Measurements from ENCODE around the gene GALNTL6.

The GALNTL6 gene

DNA sequence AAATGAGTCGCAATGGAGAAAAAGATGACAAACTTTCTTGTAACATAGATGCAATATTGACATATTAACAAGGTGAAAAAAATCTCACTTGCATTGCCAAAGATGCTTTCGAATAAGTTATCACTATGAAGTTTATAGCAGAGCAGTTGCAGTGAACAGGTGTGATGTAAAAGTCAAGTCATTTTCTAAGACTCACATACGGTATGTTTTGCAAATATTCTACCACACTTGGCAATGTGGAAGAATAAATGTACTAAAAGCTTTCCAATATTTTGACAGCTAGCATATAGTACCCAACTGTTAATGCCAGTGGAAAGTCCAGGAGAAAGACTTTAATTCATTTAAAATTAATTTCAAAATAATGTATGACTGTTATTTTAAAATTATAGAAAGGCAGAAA lies 76.5 kb downstream of the GALNTL6 start:
- DNase-seq, result no peak

DNA sequence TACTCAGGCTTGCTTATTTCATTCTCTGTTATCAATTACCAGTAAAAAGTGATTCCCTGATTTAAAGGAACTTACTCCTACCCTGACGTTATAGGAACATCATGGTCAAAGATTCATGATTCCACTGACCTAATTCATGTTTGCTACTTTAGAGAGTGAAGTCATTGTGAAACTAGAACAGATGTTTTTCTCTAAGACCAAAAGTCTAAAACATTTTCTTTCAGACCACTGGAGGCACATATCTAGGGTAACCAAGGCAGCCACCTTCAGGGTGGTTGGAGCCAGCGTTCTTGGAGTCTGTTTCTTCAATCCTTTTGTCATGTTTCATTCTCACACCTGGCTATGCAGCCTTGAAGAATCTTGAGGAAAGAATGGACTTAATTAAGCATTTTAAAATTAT lies 77.8 kb downstream of the GALNTL6 start:
- no peak for DNase-seq

DNA sequence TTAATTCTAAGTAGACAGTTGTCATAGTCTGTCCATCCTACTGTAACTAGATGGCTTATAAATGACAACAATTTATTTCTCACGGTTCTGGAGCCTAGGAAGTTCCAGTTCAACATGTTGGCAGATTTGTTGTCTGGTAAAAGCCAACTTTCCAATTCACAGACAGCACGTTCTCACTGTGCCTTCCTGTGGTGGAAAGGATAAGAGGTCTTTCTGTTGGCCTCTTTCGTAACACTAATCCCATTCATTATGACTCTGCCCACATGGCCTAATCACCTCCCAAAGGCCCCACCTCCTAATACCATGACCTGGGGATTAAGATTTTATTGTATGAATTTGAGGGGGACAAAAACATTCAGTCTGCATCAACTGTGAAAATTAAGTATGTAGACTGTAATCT lies 83.2 kb downstream of the GALNTL6 start:
- DNase-seq, result no peak

DNA sequence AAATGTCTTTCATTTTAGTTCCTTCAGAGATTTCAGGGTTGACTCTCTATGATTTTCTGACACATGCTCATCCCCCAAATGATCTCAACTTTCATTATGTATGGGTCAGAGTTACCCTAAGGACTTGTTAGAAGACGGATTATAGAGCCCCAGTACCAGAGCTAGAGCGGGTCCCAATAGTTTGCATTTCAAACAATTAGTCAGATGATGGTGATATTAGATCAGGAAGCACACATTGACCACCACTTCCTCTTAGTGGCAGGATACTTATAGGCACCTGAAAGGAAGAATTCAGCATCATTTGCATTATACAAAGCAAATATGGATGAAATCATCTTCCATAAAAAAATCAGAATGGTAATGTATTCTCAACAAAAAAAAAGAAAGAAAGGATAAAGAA lies 106.1 kb downstream of the GALNTL6 start:
- no peak for DNase-seq

DNA sequence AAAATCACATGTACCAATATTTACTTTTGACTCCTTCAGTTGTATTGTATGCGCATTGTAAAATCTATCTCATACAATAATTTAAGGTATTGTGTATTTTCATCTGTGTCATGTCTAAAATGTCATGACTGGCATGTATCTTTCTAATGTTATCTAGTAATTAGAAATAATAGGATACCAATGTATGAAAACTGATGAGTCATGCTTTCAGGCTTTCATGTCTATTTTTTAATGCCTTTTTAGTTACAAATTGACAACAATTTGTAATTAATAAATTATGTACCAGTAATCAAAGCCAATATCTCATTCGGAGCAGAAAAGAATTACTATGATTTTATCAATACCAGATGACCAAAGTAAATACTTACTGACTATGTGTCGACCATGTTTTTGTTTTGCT lies 107.7 kb downstream of the GALNTL6 start:
- no peak for DNase-seq

DNA sequence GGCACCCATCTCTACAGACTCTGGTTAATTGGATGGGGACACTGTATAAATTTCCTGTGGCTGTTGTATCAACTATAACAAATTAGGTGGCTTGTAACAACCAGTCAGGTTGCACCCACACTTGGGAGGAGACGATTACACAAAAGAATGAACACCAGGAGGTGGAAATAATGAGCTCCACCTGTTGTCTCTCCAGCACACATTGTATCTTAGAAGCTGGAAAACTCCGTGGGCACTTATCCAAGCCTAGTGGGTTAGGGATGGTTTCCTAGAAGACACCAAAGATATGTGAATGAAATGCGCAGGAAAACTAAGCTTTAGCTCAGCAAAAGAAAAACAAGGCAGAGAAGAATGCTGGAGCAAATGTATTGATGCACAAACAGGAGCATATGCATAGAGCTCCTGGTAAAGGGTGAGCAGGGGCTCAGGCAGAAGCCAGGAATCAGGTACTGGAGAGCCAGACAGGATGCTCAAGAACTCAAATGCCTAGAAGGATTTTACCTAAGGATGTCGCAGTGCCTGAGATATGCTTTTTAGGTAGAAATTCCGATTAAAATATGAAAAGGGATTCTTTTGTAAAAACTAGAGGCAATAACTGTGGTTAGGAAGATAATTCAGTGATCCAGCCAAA lies 111.7 kb downstream of the GALNTL6 start:
- DNase-seq, result no peak

DNA sequence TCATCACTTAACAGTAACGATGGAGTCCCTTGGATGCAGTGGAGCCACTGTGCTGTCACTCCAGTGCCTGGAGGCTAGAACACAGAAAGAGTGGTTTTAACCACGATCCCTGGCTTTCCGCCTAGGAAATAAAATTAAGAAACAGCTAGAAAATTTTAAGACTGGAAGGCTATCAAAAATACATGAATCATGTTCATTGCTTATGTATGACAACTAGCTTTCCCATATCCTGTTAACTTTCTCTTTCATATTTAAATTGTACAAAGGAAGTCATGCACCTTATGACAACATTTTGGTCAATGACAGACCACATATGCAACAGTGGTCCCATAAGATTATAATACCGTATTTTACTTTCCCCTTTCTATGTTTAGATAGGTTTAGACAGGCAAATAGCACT lies 115.1 kb downstream of the GALNTL6 start:
- DNase-seq, result no peak

DNA sequence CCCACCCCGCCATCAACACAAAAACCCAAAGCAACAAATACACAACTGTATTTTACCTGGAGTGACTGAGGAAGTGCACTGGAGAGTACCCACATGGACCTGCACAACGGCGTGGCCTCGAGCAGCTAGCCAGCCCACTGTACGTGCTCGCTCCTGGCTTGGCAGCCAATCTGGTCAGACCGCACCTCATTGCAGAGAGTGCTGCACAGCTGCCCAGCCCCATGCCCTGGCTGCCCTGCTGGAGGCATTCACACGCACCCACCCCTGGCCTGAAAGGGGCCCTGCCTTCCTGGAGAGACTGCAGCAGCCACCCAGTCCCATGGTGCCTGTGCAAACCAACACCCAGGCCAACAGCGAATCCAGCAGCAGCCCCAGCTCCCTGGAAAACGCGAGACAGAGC lies 116.3 kb downstream of the GALNTL6 start:
- DNase-seq, result no peak

DNA sequence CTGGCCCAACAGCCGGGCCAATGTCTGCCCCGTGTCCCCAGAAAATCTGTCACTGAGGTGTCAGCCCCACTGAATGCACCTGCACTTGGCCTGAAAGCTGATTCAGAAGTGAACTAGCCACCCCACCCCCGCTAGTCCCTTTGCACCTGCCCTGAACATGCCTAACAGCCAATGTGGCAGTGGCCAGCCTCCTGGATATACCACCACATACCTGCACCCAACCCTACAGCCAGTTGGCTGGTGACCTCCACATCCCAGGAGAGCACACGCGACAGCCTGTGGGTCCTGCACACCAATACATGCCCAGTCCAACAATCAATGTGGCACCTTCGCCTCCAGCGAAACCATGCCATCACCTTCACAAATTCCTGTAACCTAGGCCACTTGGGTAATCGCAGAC lies 116.7 kb downstream of the GALNTL6 start:
- DNase-seq, result no peak

DNA sequence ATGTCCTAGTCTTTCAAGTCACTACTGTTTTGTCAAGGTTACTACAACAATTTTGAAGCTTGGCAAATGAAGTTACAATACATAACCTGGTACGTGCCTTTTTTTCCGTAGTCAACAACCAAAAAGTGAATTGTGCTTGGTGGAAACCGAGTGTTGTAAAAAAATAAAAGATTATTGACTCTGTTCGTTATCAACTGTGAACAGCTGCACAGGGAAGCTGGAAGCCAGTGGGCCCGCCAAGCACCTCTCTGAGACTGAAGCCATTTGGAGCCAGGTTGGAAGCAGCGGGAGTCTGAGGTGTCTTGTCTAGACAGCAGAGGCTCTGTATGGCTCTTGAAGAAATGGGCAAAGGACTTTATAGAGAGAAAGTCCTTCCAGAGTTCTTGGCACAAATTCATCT lies 119.0 kb downstream of the GALNTL6 start:
- no peak for DNase-seq

DNA sequence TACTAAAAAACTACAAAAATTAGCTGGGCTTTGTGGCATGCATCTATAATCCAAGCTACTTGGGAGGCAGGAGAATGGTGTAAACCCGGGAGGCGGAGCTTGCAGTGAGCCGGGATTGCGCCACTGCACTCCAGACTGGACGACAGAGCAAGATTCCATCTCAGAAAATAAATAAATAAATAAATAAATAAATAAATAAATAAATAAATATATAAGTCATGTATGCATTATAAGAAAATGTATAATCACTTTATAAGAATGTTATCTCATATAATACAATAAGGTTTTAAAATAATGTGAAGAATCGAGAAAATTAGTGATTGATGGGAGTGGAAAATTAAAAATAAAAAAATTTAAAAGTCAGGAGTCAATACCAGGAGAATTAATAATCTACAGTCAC lies 127.5 kb downstream of the GALNTL6 start:
- no peak for DNase-seq

DNA sequence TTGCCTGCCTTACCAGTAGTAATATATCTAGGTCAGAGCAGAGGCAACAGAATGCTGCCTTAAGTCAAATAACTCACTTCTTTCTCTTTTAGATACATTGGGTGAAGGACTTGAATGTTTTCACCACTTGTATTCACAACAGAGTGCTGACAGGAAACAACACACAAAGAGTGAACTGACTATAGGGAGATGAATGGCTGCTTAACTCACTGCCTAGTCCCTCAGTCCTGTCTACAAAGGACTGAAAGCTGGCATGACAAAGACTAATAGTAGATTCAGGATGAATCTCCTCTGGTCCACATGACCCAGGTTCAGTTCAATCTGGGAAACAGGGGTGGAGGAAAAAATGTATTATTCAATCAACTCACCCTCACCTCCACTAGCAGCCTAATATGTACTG lies 134.2 kb downstream of the GALNTL6 start:
- DNase-seq, result no peak

DNA sequence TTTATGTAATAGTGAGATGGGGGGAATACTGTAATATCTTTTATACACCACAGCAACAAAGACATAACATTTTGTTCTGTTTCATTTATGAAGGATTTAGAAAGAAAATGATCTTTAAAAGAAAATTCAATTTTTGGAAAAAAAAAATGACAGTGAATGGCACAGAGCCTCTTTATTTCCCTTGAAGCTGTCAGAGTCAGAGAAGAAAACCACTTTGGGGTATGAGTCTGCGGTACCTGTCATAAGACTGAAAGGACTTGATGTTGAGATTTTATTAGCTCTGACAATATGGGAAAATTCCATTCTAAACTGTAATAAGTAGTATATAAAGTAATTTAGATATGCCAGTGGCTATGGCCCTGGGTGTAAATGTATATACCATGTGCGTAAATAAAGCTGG lies 134.8 kb downstream of the GALNTL6 start:
- no peak for DNase-seq

DNA sequence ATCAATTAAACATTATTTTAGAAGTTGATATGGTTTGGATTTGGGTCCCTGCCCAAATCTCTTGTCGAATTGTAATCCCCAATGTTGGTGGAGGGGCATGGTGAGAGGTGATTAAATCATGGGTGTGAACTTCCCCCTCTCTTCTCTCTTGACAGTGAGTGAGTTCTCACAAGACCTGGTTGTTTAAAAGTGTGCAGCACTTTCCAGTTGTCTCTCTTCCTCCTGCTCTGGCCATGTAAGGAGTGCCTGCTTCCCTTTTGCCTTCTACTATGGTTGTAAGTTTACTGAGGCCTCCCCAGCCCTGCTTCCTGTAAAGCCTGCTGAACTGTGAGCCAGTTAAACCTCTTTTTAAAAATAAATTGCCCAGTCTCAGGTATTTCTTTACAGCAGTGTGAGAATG lies 141.4 kb downstream of the GALNTL6 start:
- no peak for DNase-seq

DNA sequence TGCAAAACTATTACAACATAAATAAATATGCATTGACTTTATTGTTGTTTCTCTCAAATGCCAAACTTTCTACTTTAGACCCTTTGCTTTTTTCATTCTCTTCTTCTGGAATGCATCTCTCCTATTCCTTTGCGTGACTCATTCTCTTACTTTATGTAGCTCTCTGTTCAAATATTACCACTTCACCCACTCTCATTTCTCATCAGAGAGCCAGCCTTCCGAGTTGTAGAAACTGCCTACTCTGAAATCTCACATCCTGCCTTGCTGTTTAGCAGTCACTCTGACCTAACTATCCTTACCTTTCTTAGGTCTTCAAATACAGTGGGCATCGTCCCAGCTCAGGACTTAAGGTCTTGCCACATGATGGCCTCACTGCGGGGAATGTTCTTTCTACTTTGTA lies 143.5 kb downstream of the GALNTL6 start:
- DNase-seq, result no peak

DNA sequence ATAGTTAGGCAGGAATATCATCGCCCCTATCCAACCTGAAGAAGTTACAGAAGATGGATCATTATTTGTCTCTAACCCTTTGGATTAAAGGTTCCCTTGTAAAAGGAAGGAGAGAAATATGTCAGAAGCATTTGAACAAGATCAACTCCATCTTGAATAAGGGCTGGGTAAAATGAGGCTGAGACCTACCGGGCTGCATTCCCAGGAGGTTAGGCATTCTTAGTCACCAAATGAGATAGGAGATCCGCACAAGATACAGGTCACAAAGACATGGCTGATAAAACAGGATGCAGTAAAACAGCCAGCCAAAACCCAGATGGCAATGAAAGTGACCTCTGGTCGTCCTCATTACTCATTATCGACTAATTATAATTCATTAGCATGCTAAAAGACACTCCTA lies 148.9 kb downstream of the GALNTL6 start:
- DNase-seq, result no peak

DNA sequence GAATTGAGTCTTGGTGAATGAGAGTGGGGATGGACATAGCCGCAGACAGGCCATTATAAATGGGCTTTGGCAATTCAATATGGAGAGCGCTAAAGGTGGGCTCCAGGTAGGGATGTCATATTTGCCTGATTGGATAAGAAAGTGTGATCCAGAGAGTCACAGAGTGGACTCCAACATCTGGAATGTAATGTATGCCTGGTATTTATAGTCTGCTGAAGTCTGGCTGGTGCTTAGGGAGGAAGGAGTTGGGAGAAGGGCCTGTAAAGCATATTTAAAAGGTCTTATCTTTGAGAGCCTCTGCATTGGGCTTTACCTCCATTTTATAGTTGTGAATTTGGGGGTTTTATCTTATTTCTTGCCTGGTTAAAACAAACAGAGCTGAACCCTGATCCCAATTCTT lies 153.2 kb downstream of the GALNTL6 start:
- no peak for DNase-seq

DNA sequence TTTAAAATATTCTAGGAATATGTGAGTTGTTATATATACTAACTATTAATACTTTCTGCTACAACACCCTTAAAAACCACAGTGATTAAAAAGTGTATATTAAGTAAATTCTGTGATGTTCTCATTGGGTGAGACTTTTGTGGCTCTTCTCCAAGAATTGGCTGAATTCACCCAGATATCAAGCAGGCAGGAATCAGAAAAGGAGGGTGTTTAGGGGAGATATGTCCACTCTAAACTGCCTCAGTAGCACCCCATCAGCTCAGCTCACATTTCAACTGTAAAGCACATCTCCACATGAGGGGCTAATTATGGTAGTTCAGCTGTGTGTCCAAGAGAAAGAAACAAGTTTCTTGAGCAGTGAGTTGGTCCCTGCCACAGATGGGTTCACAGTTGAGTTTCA lies 165.0 kb downstream of the GALNTL6 start:
- DNase-seq, result no peak

DNA sequence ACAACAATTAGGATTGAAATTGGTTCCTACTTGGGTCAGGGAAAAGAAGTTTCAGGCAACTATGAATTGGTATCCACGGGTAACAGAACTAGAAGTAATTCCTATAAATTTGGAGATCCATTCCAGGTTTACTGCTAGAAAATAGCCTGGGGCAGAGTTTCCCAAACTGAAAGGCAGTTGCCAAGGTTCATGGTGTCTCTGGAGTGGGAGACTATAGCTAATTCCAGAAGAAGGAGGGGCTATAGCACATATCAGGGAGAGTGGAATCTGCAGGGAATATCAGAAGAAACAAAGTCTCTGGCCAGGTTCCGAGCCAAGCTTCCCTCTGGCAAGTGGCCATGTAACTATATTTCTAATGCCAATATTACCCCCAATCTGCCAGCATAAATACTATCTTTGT lies 166.3 kb downstream of the GALNTL6 start:
- DNase-seq, result no peak

DNA sequence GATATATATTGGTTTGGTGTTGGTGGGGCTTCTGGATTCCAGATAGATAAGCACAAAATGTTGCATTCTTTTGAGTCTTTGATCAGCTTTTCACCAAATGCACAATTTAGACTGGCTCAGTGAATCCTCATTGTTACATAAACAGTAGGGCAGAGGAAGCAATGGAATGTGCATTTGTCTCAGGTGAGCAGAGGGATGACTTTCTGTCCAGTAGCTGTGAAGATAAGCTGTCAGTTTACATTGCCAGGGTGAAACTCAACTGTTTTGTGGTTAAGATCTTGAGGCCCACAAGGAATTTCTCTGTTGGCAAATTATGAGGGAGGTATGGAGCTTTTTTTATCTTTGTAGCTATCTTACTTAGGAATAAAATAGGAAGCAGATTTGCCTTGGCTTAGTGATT lies 168.0 kb downstream of the GALNTL6 start:
- DNase-seq, result no peak

DNA sequence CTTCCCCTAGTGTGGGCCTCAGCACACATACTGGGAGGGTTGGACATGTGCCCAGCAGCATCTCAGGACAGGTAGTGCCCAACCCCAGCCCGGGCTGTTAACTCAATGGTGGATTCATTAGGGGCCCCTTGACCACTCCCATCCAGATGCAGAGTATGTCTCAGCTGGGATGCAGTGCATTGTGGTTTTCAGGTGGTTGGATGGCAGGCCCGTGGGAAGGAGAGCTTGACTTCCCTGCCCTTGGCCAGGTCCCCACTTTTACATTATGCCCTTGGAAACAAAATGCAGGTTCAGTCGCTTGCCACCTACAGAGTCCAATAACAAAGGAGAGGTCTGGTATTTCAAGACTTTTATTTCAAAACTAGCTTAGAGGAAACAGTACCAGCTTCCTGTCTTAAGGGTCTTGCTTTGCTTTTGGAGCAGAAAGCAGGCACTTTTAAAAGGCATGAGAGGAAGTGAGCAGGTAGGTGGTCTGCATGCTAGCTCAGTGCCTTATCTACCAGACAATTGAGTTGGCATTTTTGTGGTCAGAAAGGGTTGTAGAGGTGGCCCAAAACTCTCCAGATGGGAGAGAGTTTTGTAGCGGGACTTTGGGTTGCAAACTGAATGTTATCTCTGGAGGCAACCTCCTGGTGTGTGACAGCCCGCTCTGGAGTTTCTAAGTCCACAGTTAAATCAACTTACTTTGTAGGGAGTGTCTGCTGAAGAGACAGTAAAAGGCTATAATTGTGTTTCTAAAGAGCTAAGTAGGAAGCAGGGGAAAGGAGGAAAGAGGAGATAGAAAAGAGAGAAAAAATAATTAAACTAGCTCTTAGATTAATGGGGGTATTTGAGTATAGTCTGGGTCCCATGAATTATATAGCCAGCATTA lies 171.0 kb downstream of the GALNTL6 start:
- no peak for DNase-seq

DNA sequence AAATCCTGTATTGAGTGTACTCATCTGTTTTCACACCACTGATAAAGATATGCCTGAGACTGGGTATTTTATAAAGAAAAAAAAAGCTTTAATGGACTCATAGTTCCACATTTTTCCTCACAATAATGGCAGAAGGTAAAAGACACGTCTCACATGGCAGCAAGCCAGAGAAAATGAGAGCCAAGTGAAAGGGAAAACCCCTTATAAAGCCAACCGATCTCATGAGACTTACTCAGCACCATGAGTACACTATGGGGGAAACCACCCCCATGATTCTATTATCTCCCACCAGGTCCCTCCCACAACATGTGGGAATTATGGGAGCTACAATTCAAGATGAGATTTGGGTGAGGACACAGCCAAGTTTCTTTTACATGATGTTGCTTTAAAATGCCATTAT lies 171.9 kb downstream of the GALNTL6 start:
- DNase-seq, result no peak

DNA sequence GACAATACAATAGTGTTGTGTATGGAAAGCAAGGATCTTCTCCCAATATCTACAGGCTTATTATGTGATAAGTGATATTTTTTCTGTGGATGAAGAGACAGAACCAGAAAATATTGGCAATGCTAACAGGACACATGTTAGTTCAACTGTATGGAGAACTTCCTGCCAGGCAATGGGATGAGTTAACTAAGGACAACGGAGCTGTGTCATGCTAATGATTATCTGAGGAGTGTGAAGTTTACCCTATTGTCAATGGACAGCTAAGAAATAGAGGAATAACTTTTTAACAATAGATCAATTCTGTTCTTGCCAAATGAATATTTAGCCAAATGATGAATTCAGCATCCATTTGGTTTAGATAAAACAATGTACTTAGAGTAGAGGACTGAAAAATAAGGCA lies 180.0 kb downstream of the GALNTL6 start:
- DNase-seq, result no peak

DNA sequence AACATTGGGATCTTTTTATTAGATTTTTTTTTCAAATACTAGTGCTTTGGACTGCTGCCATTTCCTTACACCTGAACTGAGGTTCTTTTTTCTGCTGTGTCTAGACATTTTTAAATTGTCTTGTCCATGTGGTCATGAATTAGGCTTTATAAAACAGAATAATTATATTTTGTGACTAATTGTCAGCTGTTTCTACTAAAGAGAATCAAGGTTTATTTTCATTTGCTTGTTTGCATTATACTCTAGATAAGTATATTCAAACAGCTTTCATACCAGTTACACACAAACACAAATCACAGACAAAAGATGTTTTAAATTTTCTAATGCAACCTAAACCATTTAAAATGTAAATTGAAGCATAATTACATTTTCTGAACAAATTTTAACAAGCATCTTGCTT lies 194.7 kb downstream of the GALNTL6 start:
- DNase-seq, result no peak

Measured in KG1 (cell line).